Renal pelvis (tissue), 4 donors: Measurements from ENCODE around the gene LRRFIP1. TPM values are rescaled to one million over a fixed set of nuclear protein-coding genes. Genes with fewer than 3 reads are reported as not detected.

Experiments
- DNase-seq: peaks from one replicate; pipeline ENCODE4 v3.0.0-alpha.2; 2013
- polyA plus RNA-seq, 3 donors: library from polyadenylated mRNA; unstranded; fragments of 120-200 nt; gene quantifications; one replicate each; pipeline ENCODE4 v1.2.1, GENCODE V29; 2013; ENCODE audit not compliant: insufficient read length in 3 of 3

Gene LRRFIP1
- polyA plus RNA-seq, 3 donors, result 68.9 to 105 (median 84.8) TPM

DNA sequence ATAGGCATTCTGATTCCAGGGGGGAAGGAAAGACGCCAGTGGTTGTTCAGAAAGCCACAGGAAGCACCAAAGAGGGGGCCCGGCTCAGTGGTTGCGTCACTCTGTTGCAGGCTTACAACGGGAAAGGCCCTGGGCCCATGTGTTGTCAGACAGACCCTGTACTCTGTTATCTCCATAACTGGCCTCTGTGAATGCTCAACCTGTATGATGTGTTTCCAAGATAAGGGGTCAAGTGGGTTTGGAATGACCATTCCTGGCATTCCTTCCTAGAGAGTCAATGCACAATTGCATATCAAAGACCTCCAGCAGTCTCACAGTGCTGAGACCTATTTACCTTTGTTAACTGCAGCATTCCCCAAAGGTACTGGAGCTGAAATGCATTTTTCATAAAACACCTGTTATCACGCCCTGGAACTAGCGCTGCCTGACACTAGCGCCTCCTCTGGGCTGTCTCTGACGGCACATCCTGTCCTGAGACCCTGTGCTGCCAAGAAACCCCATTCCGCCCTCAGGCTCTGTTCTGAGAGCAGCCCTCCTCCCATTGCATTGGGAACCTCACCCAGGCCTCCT lies 13.2 kb upstream of the LRRFIP1 start:
- no peak for DNase-seq

DNA sequence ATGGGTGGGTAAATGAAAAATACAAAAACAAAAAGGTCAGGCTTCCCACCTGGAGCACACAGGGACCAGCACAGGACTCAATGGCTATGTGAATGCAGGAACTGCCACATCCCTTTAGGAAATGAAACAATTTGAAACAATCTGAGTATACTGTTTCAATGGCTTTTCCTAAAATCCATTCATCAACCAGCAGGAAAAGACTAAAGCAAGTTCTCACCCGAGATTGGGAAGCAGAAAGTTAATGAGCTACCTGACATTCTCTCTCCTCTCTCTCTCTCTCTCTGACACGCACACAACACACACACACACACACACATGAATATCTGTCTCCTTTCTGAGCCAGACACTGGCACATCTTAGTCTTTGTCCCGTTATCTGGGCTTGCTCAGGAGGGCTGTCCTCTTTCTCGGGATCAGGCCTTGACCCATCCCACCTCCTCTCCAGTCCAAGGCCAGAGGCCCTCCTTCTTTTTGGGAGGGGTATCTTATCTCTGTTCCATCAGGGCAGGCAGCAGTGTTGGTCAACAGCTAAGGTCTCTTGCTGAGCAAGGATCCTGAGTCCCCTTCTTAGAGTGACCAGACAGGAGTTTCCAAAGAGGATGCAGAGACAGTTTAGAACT lies 11.6 kb upstream of the LRRFIP1 start:
- no peak for DNase-seq

DNA sequence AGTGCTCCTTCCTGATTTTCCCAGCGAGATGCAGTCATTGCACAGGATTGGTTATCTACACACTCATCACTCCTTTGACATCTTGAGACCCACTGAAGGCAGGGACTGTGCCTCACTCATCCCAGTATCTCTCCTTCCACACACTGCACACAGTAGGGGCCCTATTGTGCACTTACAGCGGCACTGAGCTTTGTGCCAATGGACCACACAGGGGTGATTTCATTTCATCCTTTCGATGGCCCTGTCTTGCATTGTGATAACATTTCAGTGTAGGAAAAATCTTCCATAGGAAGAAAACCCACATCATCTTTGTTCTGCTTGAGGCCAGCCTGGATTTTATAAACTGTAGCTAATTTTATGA lies 11.0 kb upstream of the LRRFIP1 start:
- DNase-seq, result no peak

DNA sequence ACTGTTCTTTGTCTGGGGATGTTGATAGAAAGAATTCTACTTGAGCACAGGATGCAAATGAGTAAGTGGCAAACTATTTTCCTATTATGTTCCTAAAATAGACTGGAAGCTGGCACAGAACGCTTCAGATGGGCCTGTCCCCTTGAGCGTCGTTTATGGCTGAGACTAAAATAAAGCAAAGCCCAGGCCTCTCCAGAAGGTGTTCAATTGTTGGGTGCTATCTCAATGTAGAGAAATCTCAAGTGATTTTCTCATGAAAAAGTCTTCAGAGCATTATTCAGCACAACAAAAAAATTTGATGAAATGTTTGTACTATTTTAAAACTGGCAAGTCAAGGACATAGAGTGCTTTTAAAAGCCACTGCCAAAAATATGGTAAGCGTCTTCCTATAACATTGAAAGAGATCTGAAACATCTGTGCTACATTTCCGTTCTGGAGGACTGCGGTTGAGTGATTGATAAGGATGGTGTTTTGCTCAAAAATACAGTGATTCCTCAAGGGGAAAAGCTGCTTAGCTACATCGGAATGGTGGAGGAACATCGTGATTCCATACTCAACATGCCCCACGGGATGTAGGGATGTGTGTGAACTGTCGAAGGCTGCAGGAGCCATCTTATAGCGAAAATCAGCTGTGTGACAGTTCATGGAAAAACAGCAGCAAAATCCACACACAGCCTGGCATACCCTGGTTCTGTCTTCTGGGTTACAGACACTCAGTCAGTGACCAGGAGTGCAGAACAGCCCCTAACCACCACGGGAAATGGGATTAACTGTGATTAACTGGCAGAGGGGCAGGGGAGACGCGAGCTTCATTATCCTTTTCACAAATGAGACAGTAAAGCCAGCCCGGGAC lies 10.4 kb upstream of the LRRFIP1 start:
- DNase-seq, result no peak

DNA sequence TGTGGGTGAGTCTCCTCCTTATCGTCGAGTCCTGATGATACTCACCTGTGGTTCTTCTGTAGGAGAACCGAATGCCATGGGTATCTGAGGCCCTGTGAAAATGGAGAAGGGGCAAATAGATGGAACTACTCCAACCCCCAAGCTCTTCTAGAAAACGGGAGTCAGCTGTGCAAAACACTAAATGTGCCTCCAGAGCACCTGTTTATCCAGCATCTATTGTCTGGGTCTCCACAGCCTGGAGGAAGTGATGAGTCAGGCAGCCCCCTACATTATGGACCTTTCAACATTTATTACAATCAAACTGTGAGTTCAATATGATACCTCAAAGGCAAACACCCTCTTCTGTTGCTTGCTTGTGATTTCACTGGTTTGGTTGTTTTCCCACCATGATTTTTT lies 9.8 kb upstream of the LRRFIP1 start:
- no peak for DNase-seq

DNA sequence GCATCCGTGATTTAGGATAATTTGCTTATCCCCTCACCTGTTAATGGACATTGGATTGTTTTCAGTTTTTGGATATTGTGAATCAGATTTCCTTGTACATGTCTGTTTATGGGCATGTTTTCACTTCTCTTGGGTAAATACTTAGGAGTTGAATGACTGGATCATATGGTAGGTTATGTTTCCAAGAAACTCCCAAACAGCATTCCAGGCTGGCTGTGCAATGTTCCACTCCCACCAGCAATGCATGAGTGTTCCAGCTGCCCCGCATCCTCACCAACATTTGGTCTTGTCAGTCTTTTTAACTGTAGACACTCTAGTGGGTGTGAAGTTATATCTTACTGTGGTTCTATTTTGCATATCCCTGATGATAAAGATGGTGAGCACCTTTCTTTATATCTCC lies 8.9 kb upstream of the LRRFIP1 start:
- no peak for DNase-seq

DNA sequence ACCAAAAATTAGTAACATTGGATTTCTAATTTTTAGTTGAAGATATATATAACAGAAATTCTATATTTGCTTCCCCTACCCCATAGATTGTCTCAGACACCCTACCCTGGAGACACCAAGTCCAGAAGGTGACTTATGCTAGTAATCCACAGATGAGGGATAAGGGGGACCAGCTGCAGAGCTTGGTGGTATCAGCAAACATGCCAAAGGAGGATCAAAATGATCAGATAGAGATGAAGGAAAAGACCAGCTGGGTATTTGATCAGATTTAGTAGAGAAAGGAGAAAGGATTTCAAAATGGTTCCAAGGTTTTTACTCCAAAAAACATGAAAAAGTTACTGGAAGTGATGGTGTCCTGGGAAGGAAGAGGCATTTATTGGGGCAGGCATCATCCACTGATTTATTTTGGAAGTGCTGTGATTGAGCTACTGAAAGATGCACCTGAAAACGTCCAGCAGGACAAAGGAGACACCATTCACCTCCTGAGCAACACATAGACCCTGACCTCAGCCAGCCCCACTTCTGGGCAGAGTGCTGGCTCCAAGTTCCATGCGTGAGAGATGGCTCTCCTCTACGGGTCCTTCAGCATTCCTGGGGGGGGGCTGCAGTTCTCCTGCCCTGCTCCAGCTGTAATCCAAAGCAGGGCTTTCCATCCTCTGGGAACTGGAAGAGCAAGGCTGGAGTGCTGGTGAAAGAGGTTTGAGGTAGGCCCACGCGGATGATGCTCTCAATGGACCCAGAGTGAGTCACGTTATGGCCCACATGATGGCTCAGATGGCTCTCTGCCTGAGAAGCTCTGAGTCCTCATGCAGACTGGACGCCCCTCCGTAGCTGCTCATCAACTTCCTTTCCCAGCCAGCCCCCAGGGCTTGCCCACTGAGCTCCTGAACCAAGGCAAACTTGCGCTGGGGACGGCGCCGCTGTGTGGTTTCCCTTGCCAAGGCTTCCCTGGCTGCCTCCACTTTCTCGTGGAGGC lies 3.7 kb upstream of the LRRFIP1 start:
- DNase-seq, result no peak

DNA sequence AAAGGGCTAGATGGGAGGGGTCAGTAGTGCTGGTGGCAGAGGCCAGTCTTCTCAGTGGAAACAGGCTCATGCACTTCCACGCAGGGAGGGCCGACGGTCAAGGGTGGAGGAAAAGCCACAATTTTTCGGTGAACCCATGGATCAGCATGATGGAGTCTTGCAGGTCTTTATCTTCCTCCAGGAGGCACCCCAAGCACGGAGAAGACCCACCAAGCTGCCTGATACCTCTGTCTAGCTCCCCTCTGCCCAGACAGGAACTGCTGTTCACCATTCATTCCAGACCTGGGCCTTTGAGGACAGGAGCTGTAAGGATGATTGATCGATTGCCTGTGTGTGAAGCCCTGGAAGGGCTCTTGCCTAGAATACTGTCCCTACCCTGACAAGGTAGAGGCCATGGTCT lies 2.8 kb upstream of the LRRFIP1 start:
- DNase-seq, result no peak

DNA sequence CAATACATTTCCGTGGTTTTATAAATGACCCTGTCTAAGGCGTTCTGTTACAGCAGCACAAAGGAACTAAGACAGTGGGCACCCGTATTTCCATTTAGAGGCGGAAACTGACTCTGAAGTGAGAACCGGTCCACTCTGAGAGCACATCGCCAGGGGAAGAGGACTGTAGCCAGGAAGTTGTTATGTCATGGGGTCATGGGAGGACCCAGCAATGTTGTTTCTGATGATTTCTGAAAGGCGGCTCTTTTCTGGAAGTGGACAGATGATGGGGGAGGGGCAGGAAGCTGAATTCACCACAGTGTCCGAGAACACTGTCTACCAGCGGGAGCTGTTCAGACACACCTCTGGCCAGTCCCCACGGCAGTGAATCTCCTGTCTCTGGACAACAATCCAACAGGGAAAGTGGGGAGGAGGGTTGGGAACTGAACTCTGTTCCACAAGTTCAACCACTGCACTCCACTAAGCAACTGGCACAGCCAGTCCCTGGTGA lies 2.1 kb upstream of the LRRFIP1 start:
- no peak for DNase-seq

DNA sequence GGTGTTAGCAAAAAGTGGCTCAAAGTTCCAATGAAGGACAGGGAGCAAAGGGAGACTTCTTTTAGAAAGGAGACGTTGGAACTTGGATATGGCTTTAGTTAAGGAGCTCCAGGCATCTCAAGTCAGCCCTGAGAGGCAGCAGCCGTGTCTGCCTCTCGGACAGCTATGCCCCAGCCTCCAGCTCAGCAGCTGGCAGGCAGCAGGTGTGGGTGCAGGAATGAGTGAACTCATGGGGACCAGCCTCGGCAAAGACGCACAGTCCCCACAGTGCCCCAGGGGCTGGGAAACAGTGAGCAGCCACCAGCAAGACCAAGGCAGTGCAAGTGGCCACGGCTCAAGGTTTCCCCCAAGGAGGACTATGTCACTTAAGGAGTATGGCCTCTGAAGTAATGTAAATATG lies 1.6 kb upstream of the LRRFIP1 start:
- no peak for DNase-seq

DNA sequence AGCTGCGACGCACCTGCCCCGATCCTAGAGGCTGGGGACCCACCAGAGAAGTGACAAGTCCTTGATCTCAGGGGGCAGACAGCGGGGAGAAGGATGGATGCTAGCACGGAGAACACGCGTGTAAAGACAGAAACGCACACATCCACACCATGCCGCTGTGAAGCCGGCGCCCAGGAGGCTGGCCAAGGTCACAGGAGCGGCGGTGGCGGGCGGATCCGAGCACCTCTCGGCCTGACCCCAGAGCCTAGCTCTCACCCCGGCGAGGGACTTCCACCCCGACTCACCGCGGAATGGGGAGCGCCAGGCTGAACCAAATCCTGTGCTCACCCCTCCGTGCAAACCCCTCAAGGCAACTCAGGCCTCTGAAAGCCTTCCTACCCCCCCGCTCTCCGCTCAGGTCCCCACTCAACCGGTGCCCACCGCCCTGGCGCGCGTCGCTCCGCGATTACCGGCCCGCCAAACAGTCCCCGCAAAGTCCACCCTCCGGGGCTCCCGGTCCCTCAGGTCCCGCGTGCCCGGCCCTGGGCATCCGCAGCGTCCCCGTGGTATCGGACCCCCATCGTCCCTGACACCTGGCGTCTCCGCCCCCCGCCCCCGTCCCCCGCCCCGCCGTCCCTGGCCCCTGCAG lies 460 bp upstream of the LRRFIP1 start:
- no peak for DNase-seq

DNA sequence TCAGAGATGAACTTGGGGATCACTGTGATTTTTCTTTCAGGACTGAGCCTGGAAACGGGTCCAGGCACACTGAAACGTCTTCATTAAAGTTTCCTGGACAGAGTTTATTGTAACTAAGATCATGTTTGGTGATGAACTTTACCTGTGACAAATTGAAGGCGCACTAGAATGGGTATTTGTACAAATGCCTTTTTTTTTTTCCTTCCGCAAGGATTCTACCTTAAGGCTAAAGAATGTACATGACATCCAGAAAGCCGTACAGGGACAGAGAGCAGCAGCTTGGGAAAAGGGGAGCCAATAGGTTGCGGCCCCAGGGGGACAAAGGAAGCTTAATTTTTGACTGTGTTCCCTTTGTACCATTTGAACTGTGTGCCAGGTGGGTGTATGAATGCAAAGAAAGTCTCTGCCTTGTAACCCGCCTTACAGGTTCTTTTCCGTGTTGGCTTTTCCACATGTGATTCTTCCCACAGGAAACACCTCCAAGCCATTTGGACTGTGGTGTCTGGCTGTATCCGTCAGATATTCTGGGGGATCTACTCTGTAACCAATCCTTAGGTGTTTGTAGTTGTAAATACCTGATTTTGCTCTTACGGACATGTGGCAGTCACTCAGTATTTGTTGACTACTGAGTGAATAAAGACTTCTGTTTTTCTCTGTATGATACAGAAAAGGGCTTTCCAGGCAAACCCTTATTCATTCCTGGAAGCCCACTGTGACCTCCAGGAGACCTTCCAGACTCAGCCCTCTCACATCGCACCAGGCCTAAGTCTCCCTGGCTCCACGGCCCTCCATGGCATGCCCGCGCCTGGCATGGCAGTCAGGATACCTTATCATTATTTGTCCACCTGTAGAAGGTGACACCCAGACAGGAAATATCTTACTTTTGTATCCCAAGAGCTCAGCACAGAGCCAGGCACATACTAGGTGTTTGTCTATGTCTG lies 1.1 kb downstream of the LRRFIP1 start:
- DNase-seq, result no peak

DNA sequence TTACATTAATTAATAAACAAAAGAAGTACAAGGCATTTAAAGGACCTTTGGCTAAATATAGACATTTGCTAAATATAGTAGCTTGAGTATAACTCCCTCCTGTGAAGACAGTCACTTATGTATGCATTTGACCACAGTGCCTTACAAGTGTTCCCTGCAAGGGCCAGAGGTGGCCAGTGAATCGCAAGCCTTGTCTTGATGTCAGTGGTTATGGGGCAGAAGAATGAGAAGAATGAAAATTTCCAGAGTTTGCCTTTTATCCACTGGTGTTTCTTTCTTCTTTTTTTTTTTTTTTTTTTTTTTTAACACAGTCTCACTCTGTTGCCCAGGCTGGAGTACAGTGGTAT lies 1.8 kb downstream of the LRRFIP1 start:
- DNase-seq, result no peak

DNA sequence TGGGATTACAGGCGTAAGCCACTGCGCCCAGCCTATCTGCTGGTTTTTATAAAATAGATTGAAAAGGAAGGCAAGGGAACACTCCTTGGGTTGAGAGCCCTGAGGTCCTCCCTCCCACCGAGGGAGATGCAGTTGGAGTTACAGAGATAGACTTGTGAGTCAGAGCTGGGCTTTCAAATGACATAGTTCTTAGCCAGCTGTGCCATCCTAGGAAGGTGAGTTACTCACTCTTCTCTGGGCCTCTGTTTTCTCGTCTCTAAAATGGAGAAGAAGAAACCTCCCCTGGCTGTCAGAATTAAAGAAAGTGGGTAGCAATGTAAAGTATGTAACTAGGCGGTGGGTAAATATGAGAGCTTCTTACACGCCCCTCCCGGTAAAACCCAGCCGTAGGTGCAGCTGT lies 2.4 kb downstream of the LRRFIP1 start:
- DNase-seq, result no peak

DNA sequence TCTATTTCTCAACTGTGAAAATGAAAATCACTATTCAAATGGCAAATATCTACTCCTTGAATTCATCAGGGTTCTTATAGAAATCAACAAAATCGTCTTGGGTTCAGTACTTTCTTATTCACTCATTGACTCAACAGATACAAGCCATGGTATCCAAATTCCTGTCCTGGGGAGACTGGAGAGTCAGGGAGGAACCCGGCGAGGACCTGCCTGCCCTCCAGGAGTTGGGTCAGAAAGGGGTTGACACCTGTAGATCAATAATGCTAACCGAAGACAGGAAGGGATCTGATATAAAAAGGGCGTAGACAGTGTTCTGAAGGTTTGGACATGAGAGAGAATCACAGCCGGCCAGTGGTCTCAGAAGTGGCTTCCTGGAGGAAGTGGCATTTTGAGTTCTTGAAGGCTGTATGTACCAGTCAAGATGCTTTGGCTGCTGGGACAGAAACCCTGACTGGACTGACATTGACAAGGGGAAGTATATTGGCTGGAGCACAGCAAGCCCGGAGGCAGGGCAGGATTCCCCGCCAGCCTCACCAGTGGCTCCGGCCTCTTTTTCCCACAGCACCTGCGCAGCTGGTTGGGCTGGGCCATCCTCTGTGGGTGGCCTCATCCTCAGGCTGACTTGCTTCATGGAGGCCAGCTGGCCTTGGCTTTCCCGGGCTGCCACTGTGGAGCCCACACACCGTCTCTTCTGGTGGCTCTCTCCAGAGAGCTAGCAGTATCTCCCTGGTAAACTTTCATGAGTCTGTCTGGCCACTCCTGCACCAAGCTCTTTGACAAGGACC lies 3.0 kb downstream of the LRRFIP1 start:
- no peak for DNase-seq

DNA sequence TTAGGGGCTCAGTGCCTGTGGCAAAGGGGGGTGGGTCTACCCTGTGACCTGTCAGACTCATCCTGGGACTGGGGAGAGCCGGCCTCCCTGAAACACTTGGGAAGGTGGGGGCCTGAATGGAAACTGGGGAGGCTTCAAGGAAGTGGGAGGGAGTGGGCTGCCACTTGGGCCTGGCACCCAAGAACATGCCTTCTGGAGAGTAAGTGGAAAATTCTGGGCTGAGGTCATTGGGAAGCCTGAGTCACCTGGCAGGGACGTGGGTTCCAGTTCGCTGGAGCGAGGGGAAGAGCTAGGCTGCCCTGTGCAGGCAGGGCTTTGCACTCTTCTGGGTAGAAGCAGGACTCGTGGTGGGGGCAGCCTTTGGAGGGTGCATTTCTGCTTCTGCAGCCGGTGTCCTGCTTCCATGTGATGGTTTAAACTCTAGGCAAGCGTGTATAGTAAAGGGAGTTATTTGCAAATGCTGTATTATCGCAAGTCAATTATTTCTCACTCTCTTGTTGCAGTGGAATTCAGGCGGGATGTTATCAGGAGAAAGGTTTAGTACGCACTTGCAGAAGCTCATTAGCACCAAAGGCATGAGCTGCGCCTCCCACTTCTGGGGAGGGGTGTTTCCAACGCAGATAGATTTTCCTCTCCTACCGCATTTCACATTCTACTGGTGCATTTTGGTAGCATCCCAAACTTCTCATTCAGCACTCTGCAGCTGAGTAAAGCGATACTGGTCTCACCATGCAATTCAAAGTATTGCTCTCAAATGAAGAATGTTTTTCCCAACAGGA lies 3.8 kb downstream of the LRRFIP1 start:
- no peak for DNase-seq

DNA sequence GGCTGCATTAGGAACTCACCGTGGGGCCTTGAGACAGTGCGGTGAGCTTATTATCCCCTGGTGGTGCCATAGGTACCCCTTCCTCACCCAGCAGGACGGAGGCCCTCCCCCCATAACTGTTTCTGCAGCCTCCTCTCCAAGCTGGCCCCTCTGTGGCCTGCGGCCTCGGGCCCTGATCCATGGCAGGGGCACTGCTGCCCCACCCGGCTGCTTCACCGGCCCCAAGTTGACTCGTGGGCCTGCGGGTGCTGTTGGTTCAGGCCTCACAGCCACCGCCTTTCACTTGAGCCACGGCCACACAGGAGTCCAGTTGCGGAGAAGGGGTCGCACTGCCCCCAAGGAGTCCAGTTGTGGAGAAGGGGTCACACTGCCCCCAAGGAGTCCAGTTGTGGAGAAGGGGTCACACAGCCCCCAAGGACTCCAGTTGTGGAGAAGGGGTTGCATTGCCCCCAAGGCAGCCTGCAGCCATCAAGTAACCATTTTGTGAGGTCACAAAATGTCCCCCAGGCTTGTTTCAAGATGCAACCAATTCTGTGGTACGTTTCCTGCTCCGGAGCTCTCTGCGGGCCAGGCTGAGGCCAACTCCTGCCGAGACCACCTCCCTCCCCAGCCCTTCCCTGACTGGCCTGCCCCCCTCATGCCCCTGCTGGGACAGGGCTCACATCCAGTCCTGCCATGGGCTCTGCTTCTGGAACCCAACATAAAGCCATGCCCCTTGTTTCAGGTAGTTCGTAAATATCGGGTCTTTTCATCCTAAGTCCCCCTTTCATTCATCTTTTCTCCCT lies 4.6 kb downstream of the LRRFIP1 start:
- no peak for DNase-seq

DNA sequence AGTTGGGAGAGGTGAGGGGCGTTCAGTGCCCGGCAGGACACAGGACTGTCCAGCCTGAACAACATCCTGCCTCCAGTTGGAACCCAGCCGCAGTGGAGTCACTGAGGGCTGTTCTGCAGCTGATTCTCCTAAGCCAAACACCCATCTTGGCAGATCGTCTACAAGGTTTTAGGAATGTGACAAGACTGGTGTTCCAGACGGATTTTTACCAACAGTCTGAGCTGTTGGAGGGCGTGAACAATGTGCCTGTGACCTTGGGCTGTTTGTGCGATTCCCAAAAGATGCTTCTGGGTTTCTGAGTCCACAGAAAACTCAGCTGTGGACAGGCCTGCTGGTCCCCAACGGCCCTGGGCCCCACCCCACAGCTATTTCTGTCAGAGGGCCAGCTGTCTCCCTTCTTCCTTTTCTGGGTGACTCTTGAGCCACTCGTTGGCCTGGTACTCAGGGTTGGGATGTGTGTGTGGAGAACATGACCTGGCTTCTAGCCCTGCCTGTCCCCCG lies 5.7 kb downstream of the LRRFIP1 start:
- DNase-seq, result no peak
